Endothelial cell (in vitro differentiated cells): ENCODE measurements around the gene KRT32. TPM values are rescaled to one million over a fixed set of nuclear protein-coding genes. Genes with fewer than 3 reads are reported as not detected.
A peak's percentile ranks its signal among the peaks of the same experiment; 100 is the strongest.

Source experiments
- DNase-seq: peaks from one replicate; pipeline ENCODE4 v3.0.0; 2021; ENCODE audit warnings: low spot score
- H3K27ac Mint-ChIP-seq: one replicate; pipeline ENCODE4 v1.8.0; 2021; ENCODE audit warnings: mixed read lengths, inconsistent platforms; ENCODE audit not compliant: unreplicated experiment
- H3K27me3 Mint-ChIP-seq: one replicate; pipeline ENCODE4 v1.8.0; 2021; ENCODE audit warnings: mild to moderate bottlenecking, moderate library complexity, mixed read lengths, inconsistent platforms; ENCODE audit not compliant: unreplicated experiment
- H3K36me3 Mint-ChIP-seq: one replicate; pipeline ENCODE4 v1.8.0; 2021; ENCODE audit warnings: mild to moderate bottlenecking, low read depth, mixed read lengths, inconsistent platforms; ENCODE audit not compliant: unreplicated experiment
- H3K4me1 Mint-ChIP-seq: one replicate; pipeline ENCODE4 v1.8.0; 2021; ENCODE audit warnings: mild to moderate bottlenecking, mixed read lengths, inconsistent platforms; ENCODE audit not compliant: unreplicated experiment
- H3K4me3 Mint-ChIP-seq: one replicate; pipeline ENCODE4 v1.8.0; 2021; ENCODE audit warnings: mild to moderate bottlenecking, mixed read lengths, inconsistent platforms; ENCODE audit not compliant: unreplicated experiment
- H3K9me3 Mint-ChIP-seq: one replicate; pipeline ENCODE4 v1.8.0; 2021; ENCODE audit warnings: mixed read lengths, inconsistent platforms; ENCODE audit not compliant: unreplicated experiment
- CTCF ChIP-seq: fragments of 200-600 bp; sonication (generic); IDR thresholded peaks from one replicate; pipeline ENCODE4 v1.5.0; 2021; ENCODE audit warnings: antibody characterized with exemption; ENCODE audit not compliant: unreplicated experiment
- total RNA-seq: library from RNA; stranded (reverse); fragmentation: NEBNext Ultra II Directional; extraction: Animal tissue kit (Norgen Biotek cat#: 25700); gene quantifications from one replicate; pipeline ENCODE4 v1.2.1, GENCODE V29; 2021; ENCODE audit not compliant: unreplicated experiment

Gene KRT32
- total RNA-seq, 1 donor from 2014 or later: not detected

GRCh38 chr17:41486809-41487530, 19.8 kb upstream of the KRT32 start:
- peak; percentile 58 for TF ChIP-seq CTCF
- peaks cover 2% of the 10 kb centered on the region for H3K4me1 Mint-ChIP-seq
- H3K36me3 Mint-ChIP-seq: no peaks in the 10 kb centered on the region
- DNase-seq: peak; percentile 69
- no peak overlapping the region for H3K27ac Mint-ChIP-seq
- H3K4me3 Mint-ChIP-seq: no peak overlapping the region
- no peaks in the 10 kb centered on the region for H3K9me3 Mint-ChIP-seq
- peaks cover 6% of the 10 kb centered on the region for H3K27me3 Mint-ChIP-seq

GRCh38 chr17:41486316-41486715, 19.1 kb upstream of the KRT32 start:
- Mint-ChIP-seq H3K9me3 (no peaks in the 10 kb centered on the region), H3K27me3 (peaks cover 6% of the 10 kb centered on the region), H3K4me1 (peaks cover 2% of the 10 kb centered on the region), H3K36me3 (no peaks in the 10 kb centered on the region), H3K4me3 (no peak overlapping the region), H3K27ac (no peak overlapping the region)
- no peak for DNase-seq
- no peak for TF ChIP-seq CTCF

GRCh38 chr17:41484920-41485904, 18.0 kb upstream of the KRT32 start:
- H3K27me3 Mint-ChIP-seq: peaks cover 6% of the 10 kb centered on the region
- no peak for TF ChIP-seq CTCF
- DNase-seq: no peak
- no peaks in the 10 kb centered on the region for H3K36me3 Mint-ChIP-seq
- no peak overlapping the region for H3K27ac Mint-ChIP-seq
- no peak overlapping the region for H3K4me3 Mint-ChIP-seq
- H3K4me1 Mint-ChIP-seq: peaks cover 2% of the 10 kb centered on the region
- H3K9me3 Mint-ChIP-seq: no peaks in the 10 kb centered on the region

- Mint-ChIP-seq H3K27ac (peak overlapping the region; percentile 12), H3K36me3 (no peaks in the 10 kb centered on the region)
- TF ChIP-seq CTCF: no peak
Measured at GRCh38 chr17:41483991-41484826, 17.0 kb upstream of the KRT32 start.

More at GRCh38 chr17:41483991-41484826, 17.0 kb upstream of the KRT32 start:
- Mint-ChIP-seq H3K27me3 (peaks cover 2% of the 10 kb centered on the region), H3K4me1 (peaks cover 2% of the 10 kb centered on the region), H3K9me3 (no peaks in the 10 kb centered on the region), H3K4me3 (no peak overlapping the region)
- no peak for DNase-seq
